ENCODE measurements around the gene EDEM3. TPM values are rescaled to one million over a fixed set of nuclear protein-coding genes. Genes with fewer than 3 reads are reported as not detected.
A peak's percentile ranks its signal among the peaks of the same experiment; 100 is the strongest.

The EDEM3 gene
- total and polyA plus RNA-seq, 2 donors (not counting 1 experiment from before 2014, with no cell fraction given): 4.3 to 20.9 TPM

GRCh38 chr1:184757406-184757805 lies 2.7 kb upstream of the EDEM3 start:
- peaks cover 9% of the 10 kb centered on the region for H3K27me3 Mint-ChIP-seq
- Histone ChIP-seq H3K4me2 (replicated peaks; ENCODE audit: low read depth, low read length, poor library complexity, severe bottlenecking) (no peak overlapping the region), H3K9me3 (ENCODE audit: control extremely low read depth in 1 of 3, control insufficient read depth in 2 of 3, insufficient read depth in 1 of 3, low read length in 2 of 3) (no peaks in the 10 kb centered on the region), H3K27me3 (replicated peaks in 1 of 4; ENCODE audit: control extremely low read depth in 1 of 4, control insufficient read depth in 3 of 4, insufficient read depth in 4 of 4, low read length in 3 of 4) (peaks cover 0 to 7% (median 1%) of the 10 kb centered on the region in 4 experiments), H3K4me3 (ENCODE audit: control extremely low read depth in 1 of 5, extremely low read depth in 1 of 5, insufficient read depth in 1 of 5, low read depth in 2 of 5, low read length in 4 of 5) (no peak overlapping the region), H3K9ac (ENCODE audit: low read length) (no peak overlapping the region), H3K36me3 (replicated peaks in 1 of 2; ENCODE audit: control extremely low read depth in 1 of 2, control insufficient read depth in 1 of 2, extremely low read depth in 1 of 2, insufficient read depth in 2 of 2, low read length in 1 of 2) (no peaks in the 10 kb centered on the region), H4K20me1 (ENCODE audit: control insufficient read depth, insufficient read depth, low read length, poor library complexity, severe bottlenecking) (no peaks in the 10 kb centered on the region), H3K4me1 (ENCODE audit: control insufficient read depth in 2 of 2, insufficient read depth in 2 of 2, low read length in 2 of 2) (peaks cover 16% of the 10 kb centered on the region in 2 donors), H3K79me2 (ENCODE audit: control insufficient read depth, insufficient read depth, low read length) (peaks cover 19% of the 10 kb centered on the region), H2AFZ (ENCODE audit: insufficient read depth, low read depth, low read length, poor library complexity, severe bottlenecking) (no peak overlapping the region), H3K27ac (ENCODE audit: low read length in 2 of 2) (no peak overlapping the region)
- H3K27ac Mint-ChIP-seq: no peak overlapping the region
- CTCF ChIA-PET: no interaction called here
- TF ChIP-seq EZH2 (IDR thresholded peaks at IDR 0.05; ENCODE audit: borderline replicate concordance, insufficient read depth, low read depth, low read length, poor library complexity, severe bottlenecking) (no peak), CTCF (IDR thresholded peaks at IDR 0.05) (no peak)
- no peaks in the 10 kb centered on the region for H3K9me3 Mint-ChIP-seq (ENCODE audit: insufficient read depth)
- POLR2A ChIA-PET: no interaction called here
- 100% methylated on average over 9 of the region's 10 CpGs for WGBS (ENCODE audit: insufficient coverage)
- intact Hi-C loops (cut with micrococcal nuclease): loop anchor here (5.0 to 10.0 kb wide), 3 partner anchors 1123 to 1735 kb away; partner anchors contain the start of genes ARPC5, LAMC1 and SMG7
- ATAC-seq (ENCODE audit: low read depth): no peak
- peaks cover 26% of the 10 kb centered on the region for H3K4me1 Mint-ChIP-seq
- no peak for DNase-seq
- no peak overlapping the region for H3K4me3 Mint-ChIP-seq

GRCh38 chr1:184755226-184756065 lies 788 bp upstream of the EDEM3 start:
- no peaks in the 10 kb centered on the region for H3K9me3 ChIP-seq (ENCODE audit: control extremely low read depth in 1 of 3, control insufficient read depth in 2 of 3, insufficient read depth in 1 of 3, low read length in 2 of 3)
- peak overlapping the region; percentile 76 to 98 (median 93) for H3K4me3 ChIP-seq (ENCODE audit: control extremely low read depth in 1 of 5, extremely low read depth in 1 of 5, insufficient read depth in 1 of 5, low read depth in 2 of 5, low read length in 4 of 5)
- 12% methylated on average over 16 of the region's 27 CpGs for WGBS (ENCODE audit: insufficient coverage)
- Mint-ChIP-seq H3K27ac (peak overlapping the region; percentile 94), H3K4me3 (peak overlapping the region; percentile 95), H3K9me3 (ENCODE audit: insufficient read depth) (no peaks in the 10 kb centered on the region), H3K4me1 (peaks cover 26% of the 10 kb centered on the region), H3K27me3 (peaks cover 9% of the 10 kb centered on the region)
- CTCF ChIA-PET: interaction anchor here (0.9 to 1.6 kb wide), 4 partner anchors 50 to 1619 kb away, joined by 3 to 4 read pairs (median 3); partner anchors contain the start of gene TPR
- peaks cover 0 to 7% (median 1%) of the 10 kb centered on the region in 4 experiments for H3K27me3 ChIP-seq (replicated peaks in 1 of 4; ENCODE audit: control extremely low read depth in 1 of 4, control insufficient read depth in 3 of 4, insufficient read depth in 4 of 4, low read length in 3 of 4)
- intact Hi-C loops (cut with micrococcal nuclease): loop anchor here (1.0 to 10.0 kb wide), 7 partner anchors 219 to 1733 kb away; partner anchors contain the start of genes ARPC5, IVNS1ABP, LAMC1 and NIBAN1
- H3K27ac ChIP-seq (ENCODE audit: low read length in 2 of 2): peak overlapping the region; percentile 49 to 86
- peaks cover 16% of the 10 kb centered on the region in 2 donors for H3K4me1 ChIP-seq (ENCODE audit: control insufficient read depth in 2 of 2, insufficient read depth in 2 of 2, low read length in 2 of 2)
- POLR2A ChIA-PET: interaction anchor here (2.2 kb wide), 1 partner anchor 290 kb away, joined by 9 read pairs; the partner anchor contains the start of gene RNF2
- no peak for TF ChIP-seq CTCF (IDR thresholded peaks at IDR 0.05)
- TF ChIP-seq EZH2 (IDR thresholded peaks at IDR 0.05; ENCODE audit: borderline replicate concordance, insufficient read depth, low read depth, low read length, poor library complexity, severe bottlenecking): no peak
- H3K9ac ChIP-seq (ENCODE audit: low read length): peak overlapping the region; percentile 89
- no peaks in the 10 kb centered on the region for H3K36me3 ChIP-seq (replicated peaks in 1 of 2; ENCODE audit: control extremely low read depth in 1 of 2, control insufficient read depth in 1 of 2, extremely low read depth in 1 of 2, insufficient read depth in 2 of 2, low read length in 1 of 2)
- H3K4me2 ChIP-seq (replicated peaks; ENCODE audit: low read depth, low read length, poor library complexity, severe bottlenecking): peak overlapping the region; percentile 93
- DNase-seq (no peak), ATAC-seq (ENCODE audit: low read depth) (no peak)
- H3K79me2 ChIP-seq (ENCODE audit: control insufficient read depth, insufficient read depth, low read length): peaks cover 32% of the 10 kb centered on the region
- H4K20me1 ChIP-seq (ENCODE audit: control insufficient read depth, insufficient read depth, low read length, poor library complexity, severe bottlenecking): no peaks in the 10 kb centered on the region
- H2AFZ ChIP-seq (ENCODE audit: insufficient read depth, low read depth, low read length, poor library complexity, severe bottlenecking): peak overlapping the region; percentile 93
